ENCODE measurements around the gene ZBTB8OS.
A peak's percentile ranks its signal among the peaks of the same experiment; 100 is the strongest.
"Not testable (repeated sequence)": the region's sequence is repeated elsewhere in the genome, so short reads cannot be mapped to it uniquely, and the experiment has no call there.

Gene ZBTB8OS

GRCh38 chr1:32650248-32650751 is at the start of gene ZBTB8OS:
Gene ZBTB8OS (minus strand): TSS chr1:32650550. CDS start chr1:32650529, 21 bp downstream.
- peak; percentile 66 to 80 (median 72) for DNase-seq

- DNase-seq = not testable (repeated sequence)
Measured at GRCh38 chr1:32696996-32697395, 46.6 kb upstream of the ZBTB8OS start.

DNA sequence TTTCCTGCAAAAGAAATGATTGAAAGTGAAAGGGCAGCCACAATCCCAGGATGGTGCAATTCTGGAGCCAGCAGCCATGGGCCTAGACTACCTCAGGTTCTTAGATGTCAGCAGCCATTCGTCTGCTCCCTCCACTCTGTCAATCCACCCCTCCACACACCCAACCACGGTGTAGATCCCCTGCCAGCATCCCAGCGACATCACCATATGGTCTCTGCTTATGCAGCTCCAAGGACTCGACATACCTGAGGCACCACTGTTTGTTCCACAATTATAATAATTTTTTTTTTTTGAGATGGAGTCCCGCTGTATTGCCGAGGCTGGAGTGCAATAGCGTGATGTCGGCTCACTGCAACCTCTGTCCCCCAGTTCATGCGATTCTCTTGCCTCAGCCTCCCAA is 45.7 kb upstream of the ZBTB8OS start:
- DNase-seq = no peak

DNA sequence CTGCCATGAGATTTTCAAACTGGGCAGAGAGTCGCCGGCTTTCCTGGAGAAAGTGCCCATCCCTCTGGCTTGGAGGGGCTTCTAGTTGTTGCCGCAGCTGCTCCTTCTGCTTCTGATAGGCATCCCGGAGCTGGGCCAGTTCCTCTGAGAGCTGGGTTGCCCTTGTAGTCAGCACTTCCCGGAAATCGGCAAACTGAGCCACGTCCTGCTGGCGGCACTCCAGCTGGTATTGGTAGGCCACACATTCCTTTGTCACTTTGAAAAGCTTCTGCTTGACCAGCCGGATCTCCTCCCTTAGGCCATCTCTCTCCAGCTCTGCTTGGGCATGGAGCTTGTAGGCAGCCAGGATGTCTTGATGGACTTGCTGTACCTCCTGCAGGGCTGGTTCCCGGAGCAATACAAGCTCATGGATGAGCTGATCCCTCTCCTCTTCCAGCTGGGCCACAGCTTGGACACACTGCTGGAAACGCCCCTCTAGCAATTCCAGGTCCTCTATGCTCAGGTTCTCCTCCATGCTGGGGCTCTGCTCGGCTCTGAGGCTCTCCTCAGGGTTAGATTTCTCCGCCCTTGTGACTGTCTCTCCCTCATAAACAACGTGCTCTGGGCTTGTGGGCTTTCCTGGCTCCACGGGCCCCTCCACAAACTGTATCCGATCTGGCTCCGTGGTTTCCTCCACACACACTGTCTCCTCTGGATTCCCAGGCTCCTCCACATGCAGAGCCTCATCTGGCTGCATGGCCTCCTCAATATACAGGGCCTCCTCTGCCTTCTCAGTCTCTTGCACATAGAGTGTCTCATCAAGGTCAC is 45.0 kb upstream of the ZBTB8OS start:
- no peak for DNase-seq

- no peak for DNase-seq
Measured at GRCh38 chr1:32693455-32694174, 43.3 kb upstream of the ZBTB8OS start.

DNA sequence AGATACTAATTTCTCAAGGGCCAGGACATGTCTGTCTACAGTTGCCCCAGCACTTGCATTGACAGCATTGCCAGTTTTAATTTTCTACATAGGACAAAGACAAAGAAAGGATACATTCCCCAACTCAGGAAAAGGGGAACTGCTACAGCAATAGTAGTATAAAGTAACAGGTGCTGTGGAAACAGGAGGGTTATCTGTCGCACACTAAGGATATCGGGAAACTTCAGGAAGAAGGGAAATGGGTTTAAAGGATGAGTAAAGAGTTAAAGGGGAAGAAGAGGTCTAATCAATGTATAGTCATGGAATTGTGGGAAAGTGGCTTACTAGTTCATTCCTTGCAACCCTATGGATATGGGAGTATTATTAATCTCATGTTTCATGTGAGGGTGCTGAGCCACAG is 36.0 kb upstream of the ZBTB8OS start:
- no peak for DNase-seq

DNA sequence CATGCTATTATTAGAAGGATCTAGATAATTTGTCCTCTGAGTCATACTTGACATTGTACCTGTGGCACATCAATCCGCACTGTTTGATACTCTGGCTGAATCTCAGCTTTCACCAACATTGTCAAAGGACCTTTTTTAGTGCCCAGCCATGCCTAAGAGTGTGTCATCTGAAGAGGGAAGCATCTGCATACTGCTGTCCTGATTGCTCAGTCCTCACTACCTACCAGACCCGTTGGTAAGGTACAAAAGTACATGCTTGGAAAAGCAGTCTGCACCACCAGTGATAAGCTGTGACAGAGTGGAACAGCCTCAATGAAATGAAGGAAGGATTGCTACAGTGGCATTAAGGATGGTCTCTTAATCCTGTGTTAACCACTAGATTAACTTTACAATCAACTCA is 35.1 kb upstream of the ZBTB8OS start:
- no peak for DNase-seq

DNA sequence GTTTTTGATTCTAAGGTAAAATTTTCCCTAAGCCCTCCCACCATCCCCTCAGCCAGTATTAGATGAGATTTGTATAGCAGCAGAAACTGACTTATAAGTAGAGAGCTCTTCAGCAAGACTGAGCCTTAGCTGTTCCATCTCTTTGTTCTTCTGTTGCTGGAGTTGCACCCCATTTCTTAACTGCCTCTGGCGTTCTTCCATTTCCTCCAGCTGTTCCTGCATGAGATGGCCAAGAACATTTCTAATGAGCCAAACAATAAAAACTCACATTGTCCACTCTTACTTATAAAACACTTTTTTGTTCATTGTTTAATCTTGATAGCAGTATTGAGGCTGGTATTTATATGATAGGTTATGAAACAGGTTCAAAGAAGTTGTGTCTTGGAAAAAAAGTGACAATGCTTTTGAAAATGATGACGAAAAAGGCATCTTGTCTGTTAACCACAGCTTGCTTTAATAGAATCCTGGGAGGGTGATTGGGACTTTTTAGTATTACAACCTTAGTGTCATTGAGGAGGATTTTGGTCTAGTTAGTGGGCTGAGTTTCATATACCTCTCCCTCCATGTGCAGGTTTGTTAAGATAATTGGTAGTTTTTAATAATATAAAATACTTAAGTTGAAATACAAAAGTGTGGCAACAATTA is 33.9 kb upstream of the ZBTB8OS start:
- no peak for DNase-seq

DNA sequence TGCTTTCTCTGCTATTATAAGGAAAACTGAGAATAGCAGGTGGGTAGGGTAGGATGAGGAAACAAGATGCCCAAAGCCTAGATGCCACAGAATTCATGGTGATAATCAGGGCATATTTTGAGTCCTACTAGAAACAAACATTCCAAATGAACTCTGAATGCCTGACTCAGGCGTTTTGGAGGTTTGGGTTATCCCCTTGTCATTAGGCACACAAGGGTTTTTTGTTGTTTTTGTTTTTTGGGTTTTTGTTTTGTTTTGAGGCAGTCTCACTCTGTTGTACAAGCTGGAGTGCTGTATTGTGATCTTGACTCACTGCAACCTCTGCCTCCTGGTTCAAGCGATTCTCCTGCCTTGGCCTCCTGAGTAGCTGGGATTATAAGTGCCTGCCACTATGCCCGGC is 33.0 kb upstream of the ZBTB8OS start:
- no peak for DNase-seq

DNA sequence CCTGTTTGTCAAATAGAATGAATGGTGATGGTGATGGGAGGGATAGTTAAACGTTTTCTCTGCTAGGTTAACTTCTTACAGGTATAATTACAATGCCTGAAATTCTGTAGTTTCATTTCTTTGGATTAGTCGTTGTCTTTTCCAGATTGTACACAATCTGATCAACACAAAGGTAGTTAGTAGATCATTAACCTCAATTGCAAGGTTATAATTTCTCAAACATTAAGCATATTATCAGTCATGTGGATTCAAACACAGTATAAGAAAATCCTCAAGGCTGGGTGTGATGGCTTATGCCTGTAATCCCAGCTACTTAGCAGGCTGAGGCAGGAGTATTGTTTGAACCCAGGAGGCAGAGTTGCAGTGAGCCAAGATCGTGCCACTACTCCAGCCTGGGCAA is 31.6 kb upstream of the ZBTB8OS start:
- DNase-seq = no peak

GRCh38 chr1:32681509-32681908 is 31.2 kb upstream of the ZBTB8OS start:
- no peak for DNase-seq

DNA sequence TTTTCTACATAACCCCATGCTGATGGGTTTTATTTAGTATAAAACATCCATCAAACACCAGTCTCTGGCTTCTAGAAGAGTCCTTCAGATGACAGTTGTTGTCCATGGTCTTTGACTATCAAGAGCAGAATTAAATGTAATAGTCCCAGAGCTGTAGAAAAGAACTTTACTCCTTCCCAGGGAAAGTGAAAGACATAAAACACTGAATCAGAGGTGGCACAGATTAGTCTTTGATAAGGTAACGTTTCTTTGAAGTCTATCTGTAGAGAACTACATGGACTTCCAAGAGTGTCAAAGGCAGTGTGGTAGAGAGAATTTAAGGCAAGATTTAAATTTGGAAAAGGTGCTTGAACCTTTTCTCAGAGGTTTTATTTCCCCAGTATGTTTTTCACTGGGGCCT is 30.3 kb upstream of the ZBTB8OS start:
- DNase-seq = no peak

DNA sequence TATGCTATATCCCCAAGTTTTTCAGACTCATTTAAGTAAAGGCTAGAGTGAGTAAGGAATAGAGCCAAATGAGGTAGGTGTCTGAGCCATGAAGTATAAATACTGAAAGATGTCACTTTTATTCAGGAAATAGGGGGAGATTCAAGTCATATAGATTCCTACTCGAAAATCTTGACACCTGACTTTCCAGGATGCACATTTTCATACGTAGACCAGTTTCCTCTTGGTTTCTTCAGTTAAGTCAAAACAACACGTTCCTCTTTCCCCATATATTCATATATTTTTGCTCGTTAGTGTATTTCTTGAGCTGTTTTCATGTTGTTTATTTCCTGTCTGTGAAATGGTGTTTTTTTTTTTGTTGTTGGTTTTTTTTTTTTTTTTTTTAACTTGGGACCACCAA is 29.6 kb upstream of the ZBTB8OS start:
- DNase-seq = not testable (repeated sequence)

DNA sequence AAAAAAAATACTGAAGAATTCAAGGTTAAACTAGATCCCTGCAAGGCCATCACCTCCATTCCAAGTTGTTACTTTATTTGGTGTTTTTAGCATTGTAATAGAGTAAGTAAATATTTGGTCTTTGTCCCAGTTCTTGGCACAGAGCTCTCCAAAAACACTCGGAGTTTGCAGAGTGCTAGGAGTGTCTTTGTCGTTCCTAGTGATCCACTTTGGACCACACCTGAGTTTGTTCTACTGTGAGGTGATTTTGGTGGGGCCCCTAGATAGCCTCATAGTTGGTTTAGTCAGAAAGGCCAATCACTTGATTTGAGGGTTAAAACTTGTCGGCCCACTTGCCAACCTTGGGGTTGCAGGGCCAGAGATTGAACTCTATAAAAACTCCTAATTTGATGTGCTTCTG is 26.6 kb upstream of the ZBTB8OS start:
- DNase-seq = no peak

- not testable (repeated sequence) for DNase-seq
Measured at GRCh38 chr1:32668716-32669115, 18.4 kb upstream of the ZBTB8OS start.

- no peak for DNase-seq
Measured at GRCh38 chr1:32666901-32667566, 16.7 kb upstream of the ZBTB8OS start.

DNA sequence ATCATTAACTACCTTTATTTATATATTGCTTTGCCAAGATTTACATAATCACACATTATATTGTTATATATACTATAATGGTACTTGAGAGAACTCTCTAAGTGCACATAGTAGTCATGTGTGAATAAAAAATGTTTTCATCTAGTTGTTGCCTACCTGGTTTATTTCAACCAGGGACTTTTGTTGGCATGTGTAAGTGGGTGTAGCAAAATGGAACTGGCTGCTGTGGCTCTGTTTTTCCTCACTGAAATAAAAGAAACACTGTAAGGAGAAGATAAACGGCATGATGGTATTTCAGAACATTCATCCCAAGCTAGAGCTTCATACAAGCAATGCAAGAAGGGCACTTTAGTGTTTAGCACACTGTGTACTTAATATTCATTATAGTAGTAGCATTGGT is 15.6 kb upstream of the ZBTB8OS start:
- no peak for DNase-seq

DNA sequence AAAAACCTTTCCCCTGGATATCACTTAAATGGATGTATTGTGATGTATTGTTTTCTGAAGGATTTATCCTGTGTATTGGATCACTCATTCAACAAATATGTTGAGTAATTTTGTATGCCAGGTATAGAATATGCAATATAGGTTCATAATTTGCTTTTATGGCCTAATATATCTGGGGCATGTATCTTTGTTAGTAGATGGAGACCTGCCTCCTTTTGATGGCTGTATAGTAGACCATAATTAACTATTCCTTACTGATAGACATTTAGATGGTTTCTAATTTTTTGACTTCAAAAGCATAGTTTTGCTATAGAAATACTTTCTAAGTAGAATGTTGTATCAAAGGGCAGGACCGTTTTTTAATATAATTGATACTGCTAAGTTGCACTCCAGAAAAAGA is 9.2 kb upstream of the ZBTB8OS start:
- DNase-seq = no peak

GRCh38 chr1:32652244-32652962 is 2.1 kb upstream of the ZBTB8OS start:
- DNase-seq = no peak

DNA sequence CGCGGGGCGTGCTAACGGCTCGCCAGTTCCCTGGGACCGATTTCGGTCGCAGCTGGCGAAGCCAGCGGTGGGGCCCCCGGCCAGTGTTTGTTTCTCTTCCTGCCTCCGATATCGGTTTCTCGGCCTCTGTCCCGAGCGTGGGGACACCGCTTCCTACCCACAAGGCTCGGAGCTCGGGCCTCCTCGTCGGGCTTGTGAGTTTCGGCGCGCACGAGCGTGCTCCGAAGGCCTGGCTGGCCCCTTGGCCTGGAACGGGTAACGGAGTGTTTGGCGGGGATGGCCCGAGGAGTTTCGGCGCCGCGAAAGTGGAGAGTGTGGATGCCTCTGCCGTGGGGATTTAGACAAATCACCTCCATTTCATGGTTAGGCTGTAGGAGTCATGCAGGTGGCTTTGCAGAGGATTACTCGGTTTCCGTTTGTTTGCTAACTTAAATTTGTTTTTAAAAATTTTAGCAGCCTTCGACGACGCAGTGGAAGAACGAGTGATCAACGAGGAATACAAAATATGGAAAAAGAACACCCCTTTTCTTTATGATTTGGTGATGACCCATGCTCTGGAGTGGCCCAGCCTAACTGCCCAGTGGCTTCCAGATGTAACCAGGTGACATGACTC is 1.2 kb upstream of the ZBTB8OS start:
- DNase-seq = peak in 3 of 4 experiments; percentile 31 to 38 (median 38)

GRCh38 chr1:32650752-32651460 is 556 bp upstream of the ZBTB8OS start, which contains the start of gene RBBP4:
Gene RBBP4 (plus strand): TSS chr1:32651208. CDS start chr1:32651307, 99 bp downstream.
- peak; percentile 96 to 98 (median 97) for DNase-seq

Data from activated CD4-positive, CD25-positive, alpha-beta regulatory T cell (primary cell).